Colonic mucosa (tissue), 4 donors: ENCODE results near the gene IL4R. TPM values are rescaled to one million over a fixed set of nuclear protein-coding genes. Genes with fewer than 3 reads are reported as not detected.

ENCODE experiments used
- DNase-seq: peaks from one replicate; pipeline ENCODE4 v3.0.0-alpha.2; 2020
- H3K27ac ChIP-seq: fragments of 200-600 bp; one replicate; pipeline ENCODE4 v1.8.0; 2021
- H3K27me3 ChIP-seq: fragments of 200-600 bp; one replicate; pipeline ENCODE4 v1.8.0; 2021
- H3K36me3 ChIP-seq: fragments of 200-600 bp; one replicate; pipeline ENCODE4 v1.8.0; 2021
- H3K4me1 ChIP-seq: fragments of 200-600 bp; one replicate; pipeline ENCODE4 v1.8.0; 2021; ENCODE audit warnings: mild to moderate bottlenecking
- H3K4me3 ChIP-seq: fragments of 200-600 bp; one replicate; pipeline ENCODE4 v1.8.0; 2021
- H3K9ac ChIP-seq, 2 donors: one replicate each; pipeline ENCODE4 v1.7.0; 2013; ENCODE audit warnings: control low read depth in 2 of 2, low read depth in 2 of 2, low read length in 2 of 2
- H3K9me3 ChIP-seq: fragments of 200-600 bp; one replicate; pipeline ENCODE4 v1.8.0; 2021
- intact Hi-C: fragments of 100-400 bp; cut with DNase I; formaldehyde crosslinking; loops from one replicate; pipeline ENCODE4 v1.14.1; 2022
- total RNA-seq, 2 donors: library from RNA; stranded (reverse); fragmentation: NEBNext Ultra II Directional in 1 of 2; extraction: Animal tissue kit (Norgen Biotek cat#: 25700) in 1 of 2; gene quantifications; one replicate each; pipeline ENCODE4 v1.2.1, GENCODE V29; 2021
- TF ChIP-seq, protein P1 (sequence below): fragments of 200-600 bp; IDR thresholded peaks from one replicate; pipeline ENCODE4 v1.8.0; 2022; ENCODE audit warnings: antibody characterized with exemption, mild to moderate bottlenecking
- donor health status: healthy.
- donor health status: DM: no; HTN: no; CAD: no.
- donor health status: DM: no; HTN: no; CAD: no.

IL4R gene
- total RNA-seq, 2 donors from 2014 or later, result 74.8 to 80.0 TPM

DNA sequence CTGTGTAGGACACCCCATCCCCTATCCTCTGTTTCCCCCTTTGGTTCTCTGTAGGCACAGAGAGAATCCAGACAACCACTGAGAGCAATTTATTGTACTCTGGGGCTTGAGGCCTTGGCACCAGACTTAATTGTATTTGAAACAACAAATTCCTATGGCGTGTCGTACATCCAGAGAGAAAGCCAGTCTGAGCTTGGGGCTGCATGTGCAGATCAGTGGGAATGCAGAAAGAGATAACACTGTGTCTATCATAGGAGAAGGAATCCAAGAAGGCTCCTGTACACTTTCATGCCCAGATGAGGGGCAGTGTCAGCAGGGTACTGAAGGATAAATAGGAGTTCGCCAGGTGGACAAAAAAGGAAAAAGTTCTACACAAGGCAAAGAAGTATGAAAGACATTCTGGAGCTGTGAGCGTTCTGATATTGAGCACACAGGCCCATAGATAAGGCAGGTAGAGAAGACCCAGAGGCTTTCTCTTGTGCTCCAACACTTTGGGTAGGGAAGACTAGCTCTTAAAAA lies 22.0 kb upstream of the IL4R start:
- Histone ChIP-seq H3K36me3 (no peaks in the 10 kb centered on the region), H3K4me3 (no peak overlapping the region), H3K27ac (no peak overlapping the region), H3K9me3 (no peaks in the 10 kb centered on the region), H3K4me1 (no peaks in the 10 kb centered on the region), H3K27me3 (no peaks in the 10 kb centered on the region), H3K9ac (no peak overlapping the region)
- DNase-seq, result no peak
- intact Hi-C loops, result no loop called here
- TF ChIP-seq, protein P1, sequence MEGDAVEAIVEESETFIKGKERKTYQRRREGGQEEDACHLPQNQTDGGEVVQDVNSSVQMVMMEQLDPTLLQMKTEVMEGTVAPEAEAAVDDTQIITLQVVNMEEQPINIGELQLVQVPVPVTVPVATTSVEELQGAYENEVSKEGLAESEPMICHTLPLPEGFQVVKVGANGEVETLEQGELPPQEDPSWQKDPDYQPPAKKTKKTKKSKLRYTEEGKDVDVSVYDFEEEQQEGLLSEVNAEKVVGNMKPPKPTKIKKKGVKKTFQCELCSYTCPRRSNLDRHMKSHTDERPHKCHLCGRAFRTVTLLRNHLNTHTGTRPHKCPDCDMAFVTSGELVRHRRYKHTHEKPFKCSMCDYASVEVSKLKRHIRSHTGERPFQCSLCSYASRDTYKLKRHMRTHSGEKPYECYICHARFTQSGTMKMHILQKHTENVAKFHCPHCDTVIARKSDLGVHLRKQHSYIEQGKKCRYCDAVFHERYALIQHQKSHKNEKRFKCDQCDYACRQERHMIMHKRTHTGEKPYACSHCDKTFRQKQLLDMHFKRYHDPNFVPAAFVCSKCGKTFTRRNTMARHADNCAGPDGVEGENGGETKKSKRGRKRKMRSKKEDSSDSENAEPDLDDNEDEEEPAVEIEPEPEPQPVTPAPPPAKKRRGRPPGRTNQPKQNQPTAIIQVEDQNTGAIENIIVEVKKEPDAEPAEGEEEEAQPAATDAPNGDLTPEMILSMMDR, result no peak

DNA sequence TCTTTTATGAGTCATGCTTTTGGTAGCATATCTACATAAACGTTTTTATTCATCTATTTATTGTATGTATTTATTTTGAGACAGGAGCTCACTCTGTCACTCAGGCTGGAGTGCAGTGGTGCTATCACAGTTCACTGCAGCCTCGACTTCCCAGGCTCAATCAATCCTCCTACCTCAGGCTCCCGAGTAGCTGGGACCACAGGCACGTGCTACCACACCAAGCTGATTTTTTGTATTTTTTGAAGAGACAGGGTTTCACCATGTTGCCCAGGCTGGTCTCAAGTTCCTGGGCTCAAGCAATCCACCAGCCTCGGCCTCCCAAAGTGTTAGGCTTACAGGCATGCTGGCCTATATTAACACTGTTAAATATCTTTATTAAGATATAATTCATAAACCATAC lies 20.4 kb upstream of the IL4R start:
- DNase-seq, result no peak
- Histone ChIP-seq H3K4me3 (no peak overlapping the region), H3K4me1 (no peaks in the 10 kb centered on the region), H3K36me3 (no peaks in the 10 kb centered on the region), H3K27me3 (no peaks in the 10 kb centered on the region), H3K9ac (no peak overlapping the region), H3K27ac (no peak overlapping the region), H3K9me3 (no peaks in the 10 kb centered on the region)
- intact Hi-C loops, result no loop called here
- TF ChIP-seq, protein P1, result no peak

DNA sequence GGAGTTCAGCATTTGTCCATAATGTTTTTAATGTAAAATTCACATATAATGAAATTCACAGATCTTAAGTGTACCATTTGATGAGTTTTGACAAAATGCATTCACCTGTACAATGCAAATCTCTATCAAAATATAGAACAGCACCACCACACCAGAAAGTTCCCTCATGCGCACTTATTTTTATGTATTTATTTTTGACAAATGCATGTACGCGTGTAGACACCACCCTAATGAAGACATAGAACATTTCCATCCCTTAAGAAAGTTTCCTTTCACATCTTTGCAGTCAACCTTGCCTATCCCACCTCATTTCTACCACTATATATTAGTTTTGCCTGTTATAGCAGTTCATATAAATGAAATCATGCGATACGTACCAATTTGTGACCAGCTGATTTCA lies 15.6 kb upstream of the IL4R start:
- intact Hi-C loops, result no loop called here
- no peak overlapping the region for H3K27ac ChIP-seq
- H3K9ac ChIP-seq, result no peak overlapping the region
- H3K36me3 ChIP-seq, result no peaks in the 10 kb centered on the region
- TF ChIP-seq, protein P1, result no peak
- H3K9me3 ChIP-seq, result no peaks in the 10 kb centered on the region
- H3K27me3 ChIP-seq, result no peaks in the 10 kb centered on the region
- no peaks in the 10 kb centered on the region for H3K4me1 ChIP-seq
- no peak overlapping the region for H3K4me3 ChIP-seq
- DNase-seq, result no peak

DNA sequence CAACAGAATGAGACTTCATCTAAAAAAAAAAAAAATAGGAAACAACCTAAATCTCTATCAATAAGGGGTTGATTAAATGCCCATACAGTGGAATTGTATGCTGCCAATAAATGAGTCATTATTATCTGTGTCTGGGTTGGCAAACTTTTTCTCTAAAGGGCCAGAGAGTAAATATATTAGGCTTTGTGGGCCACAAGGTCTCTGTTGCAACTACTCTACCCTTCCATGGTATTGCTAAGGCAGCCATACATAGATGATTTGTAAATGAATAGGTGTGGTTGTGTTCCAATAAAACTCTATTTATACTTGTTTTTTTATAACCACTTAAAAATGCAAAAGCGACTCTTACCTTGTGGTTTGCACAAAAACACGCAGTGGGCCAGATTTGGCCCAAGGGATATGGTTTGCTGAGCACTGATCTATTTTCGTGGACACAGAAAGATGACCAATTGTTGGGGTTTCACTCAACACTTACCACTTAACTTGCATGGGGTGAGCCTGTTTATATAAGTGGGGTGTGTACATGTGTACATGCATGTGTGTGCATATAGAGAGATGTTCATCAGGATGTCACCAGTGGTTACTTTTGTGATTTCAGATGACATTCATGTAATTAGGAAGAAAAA lies 12.4 kb upstream of the IL4R start:
- H3K4me1 ChIP-seq, result no peaks in the 10 kb centered on the region
- H3K4me3 ChIP-seq, result no peak overlapping the region
- H3K27me3 ChIP-seq, result no peaks in the 10 kb centered on the region
- TF ChIP-seq, protein P1, result no peak
- intact Hi-C loops, result no loop called here
- no peaks in the 10 kb centered on the region for H3K36me3 ChIP-seq
- DNase-seq, result no peak
- no peak overlapping the region for H3K9ac ChIP-seq
- H3K9me3 ChIP-seq, result no peaks in the 10 kb centered on the region
- no peak overlapping the region for H3K27ac ChIP-seq

DNA sequence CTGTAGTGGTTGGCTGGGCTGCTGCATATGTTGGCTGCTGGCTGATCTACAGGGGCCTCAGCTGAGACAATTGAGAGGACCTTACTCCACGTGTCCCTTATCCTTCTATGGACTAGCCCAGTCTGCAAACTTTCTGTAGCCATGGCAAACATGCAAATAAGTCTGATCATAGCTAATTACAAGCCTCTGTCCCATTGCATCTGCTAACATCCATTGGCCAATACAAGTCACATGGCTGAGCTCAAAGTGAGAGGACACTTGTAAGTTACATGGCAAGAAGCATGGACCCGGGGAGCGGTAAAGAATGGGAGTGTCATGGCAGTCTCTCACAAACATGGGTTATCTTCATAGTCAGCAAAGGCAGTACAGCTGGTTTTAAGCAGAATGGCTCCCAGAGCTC lies 11.6 kb upstream of the IL4R start:
- no peaks in the 10 kb centered on the region for H3K27me3 ChIP-seq
- H3K9ac ChIP-seq, result no peak overlapping the region
- H3K27ac ChIP-seq, result no peak overlapping the region
- no peaks in the 10 kb centered on the region for H3K36me3 ChIP-seq
- TF ChIP-seq, protein P1, result no peak
- H3K4me3 ChIP-seq, result no peak overlapping the region
- intact Hi-C loops, result no loop called here
- H3K9me3 ChIP-seq, result no peaks in the 10 kb centered on the region
- DNase-seq, result no peak
- no peaks in the 10 kb centered on the region for H3K4me1 ChIP-seq
